Stimulated activated CD8-positive, alpha-beta memory T cell treated with anti-CD3 and anti-CD28 coated beads, Interleukin-15, amount 100 ng/mL, for 48 hours (primary cell): ENCODE measurements around the gene FBXO15.

Experiments used
- DNase-seq, 2 donors: peaks; one replicate each; pipeline ENCODE4 v3.0.0-alpha.2; 2020; ENCODE audit warnings: low read depth in 2 of 2

The FBXO15 gene

GRCh38 chr18:74063023-74063422 lies 84.6 kb downstream of the FBXO15 start:
- DNase-seq: no peak

GRCh38 chr18:74062037-74062436 lies 85.6 kb downstream of the FBXO15 start:
- no peak for DNase-seq

- DNase-seq: no peak
Measured at GRCh38 chr18:74060579-74060978, 87.1 kb downstream of the FBXO15 start.

- DNase-seq: no peak
Measured at GRCh38 chr18:74050807-74051206, 96.8 kb downstream of the FBXO15 start.

GRCh38 chr18:74040459-74041332 lies 106.9 kb downstream of the FBXO15 start:
- DNase-seq: peak; percentile 43 to 49

GRCh38 chr18:74040008-74040407 lies 107.6 kb downstream of the FBXO15 start:
- no peak for DNase-seq

GRCh38 chr18:74029161-74029560 lies 118.5 kb downstream of the FBXO15 start:
- no peak for DNase-seq
